Dermis microvascular lymphatic vessel endothelial cell (primary cell): ENCODE data around the gene CDC42EP1. TPM values are rescaled to one million over a fixed set of nuclear protein-coding genes. Genes with fewer than 3 reads are reported as not detected.
A peak's percentile ranks its signal among the peaks of the same experiment; 100 is the strongest.

Experiments
- DNase-seq, 2 donors: peaks; one replicate each; pipeline versions ENCODE4 v3.0.0 to v3.0.0-alpha.2; 2010; ENCODE audit warnings: low read depth in 2 of 2
- total RNA-seq: library from RNA; depleted of rRNA; stranded (reverse); fragments of >200 nt; gene quantifications from 2 replicates; pipeline ENCODE4 v1.2.1, GENCODE V29; 2014

Gene CDC42EP1
- total RNA-seq, 1 donor from 2014 or later = 6.8 TPM

DNA sequence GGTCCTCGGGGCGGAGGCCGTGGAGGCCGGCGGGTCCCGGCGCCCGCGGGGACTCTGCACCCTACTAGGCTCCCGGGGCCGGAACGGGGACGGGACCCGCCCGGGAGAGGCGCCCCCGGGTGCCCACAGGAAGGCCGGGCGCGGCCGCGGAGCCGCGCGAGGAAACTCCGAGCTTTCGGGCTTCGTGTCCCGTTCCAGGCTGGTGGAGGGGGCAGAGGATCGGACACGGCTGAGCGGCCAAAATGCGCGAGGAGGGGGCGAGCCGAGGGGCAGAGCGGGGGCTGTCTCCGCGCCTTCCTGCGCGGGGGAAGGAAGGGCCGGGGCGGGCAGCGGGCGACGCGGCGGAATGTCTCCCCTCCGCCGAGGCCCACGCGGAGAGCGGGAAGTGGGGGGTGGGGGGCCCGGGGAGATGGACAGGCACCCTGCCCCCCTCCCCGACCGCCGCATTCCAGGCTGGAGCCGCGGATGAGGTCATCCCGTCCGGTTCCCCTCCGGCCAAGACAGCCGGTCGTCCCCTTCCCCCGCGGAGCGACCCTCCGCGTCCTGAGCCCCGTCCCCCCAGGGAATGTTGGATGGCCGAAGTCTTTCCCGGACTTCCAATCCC lies 430 bp downstream of the CDC42EP1 start:
- peak in 1 of 2 donors; percentile 69 for DNase-seq

DNA sequence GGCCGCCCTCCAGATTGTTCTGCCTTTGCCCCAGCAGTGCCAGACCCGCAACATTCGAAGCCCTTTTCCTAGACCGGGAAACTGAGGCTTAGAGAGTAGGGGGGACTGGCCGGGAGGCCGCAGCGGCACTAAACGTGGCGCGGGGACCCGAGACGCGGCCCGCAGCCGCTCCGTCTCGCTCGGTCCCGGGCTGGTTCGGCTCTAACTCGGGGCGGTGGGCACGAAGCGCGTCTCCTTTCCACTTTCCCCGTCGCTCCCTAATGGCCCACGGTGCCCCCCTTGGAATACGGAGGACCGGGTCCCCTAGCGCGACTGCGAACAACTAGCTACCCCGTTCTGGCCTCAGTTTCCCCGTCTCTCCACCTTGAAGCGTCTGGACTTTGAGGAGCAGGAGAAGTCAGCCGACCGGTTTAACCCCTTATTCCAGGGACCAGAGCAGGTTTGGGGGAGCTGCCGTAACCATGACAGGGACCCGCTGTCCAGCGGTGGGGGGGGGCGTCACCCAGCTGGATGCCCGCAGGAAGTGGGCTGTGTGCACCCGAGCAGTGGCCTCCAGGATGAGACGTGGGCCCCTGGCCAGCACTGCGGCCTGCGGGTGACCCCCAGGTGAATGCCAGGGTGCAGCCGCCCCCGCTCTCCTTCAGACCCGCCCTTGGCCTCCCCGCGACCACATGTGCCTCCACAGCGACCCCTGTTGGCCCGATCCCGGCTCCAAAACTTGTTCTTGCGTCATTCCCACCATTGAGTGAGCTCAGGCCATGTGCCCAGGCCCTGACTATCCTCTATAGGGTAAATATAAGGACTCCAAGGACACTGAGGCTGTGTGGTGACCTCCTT lies 1.1 kb downstream of the CDC42EP1 start:
- DNase-seq = peak; percentile 70 to 90

DNA sequence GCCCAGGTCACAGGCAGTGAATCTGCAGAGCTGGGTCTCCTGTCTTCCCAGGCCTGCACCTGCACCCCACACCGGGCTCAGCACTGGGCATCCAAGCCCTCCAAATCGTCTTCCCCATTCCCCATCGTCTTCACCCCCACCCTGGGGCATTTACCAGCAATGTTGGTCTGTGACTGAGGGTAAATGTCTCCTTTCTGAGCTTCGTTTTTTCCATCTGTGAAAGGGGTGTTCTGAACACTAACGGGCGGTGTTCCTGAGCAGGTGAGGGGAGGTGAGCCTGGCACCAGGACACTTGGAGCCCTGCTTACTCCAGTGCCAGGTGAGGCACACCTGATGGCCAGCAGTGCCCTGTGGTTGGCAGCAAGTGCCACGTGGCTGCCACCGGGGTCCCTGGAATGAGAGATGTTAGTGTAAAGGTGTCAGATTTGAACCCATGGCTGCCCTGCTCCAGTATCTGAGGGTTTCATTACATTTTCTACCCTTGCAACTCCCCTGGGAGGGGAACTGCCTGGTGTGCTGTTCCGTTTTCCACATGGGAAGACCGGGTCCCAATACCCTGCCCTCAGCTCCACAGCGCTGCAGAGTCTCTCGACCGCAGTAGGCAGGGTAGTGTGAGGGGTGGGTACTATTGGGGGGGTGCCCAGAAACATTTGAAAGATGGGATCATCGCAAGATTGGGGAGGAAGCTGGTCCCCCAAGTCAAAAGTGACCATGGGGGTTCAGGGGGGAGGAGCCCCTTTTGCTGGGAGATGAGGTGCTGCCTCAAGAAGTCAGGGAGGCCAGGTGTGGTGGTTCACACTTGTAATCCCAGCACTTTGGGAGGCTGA lies 2.0 kb downstream of the CDC42EP1 start:
- DNase-seq = no peak

DNA sequence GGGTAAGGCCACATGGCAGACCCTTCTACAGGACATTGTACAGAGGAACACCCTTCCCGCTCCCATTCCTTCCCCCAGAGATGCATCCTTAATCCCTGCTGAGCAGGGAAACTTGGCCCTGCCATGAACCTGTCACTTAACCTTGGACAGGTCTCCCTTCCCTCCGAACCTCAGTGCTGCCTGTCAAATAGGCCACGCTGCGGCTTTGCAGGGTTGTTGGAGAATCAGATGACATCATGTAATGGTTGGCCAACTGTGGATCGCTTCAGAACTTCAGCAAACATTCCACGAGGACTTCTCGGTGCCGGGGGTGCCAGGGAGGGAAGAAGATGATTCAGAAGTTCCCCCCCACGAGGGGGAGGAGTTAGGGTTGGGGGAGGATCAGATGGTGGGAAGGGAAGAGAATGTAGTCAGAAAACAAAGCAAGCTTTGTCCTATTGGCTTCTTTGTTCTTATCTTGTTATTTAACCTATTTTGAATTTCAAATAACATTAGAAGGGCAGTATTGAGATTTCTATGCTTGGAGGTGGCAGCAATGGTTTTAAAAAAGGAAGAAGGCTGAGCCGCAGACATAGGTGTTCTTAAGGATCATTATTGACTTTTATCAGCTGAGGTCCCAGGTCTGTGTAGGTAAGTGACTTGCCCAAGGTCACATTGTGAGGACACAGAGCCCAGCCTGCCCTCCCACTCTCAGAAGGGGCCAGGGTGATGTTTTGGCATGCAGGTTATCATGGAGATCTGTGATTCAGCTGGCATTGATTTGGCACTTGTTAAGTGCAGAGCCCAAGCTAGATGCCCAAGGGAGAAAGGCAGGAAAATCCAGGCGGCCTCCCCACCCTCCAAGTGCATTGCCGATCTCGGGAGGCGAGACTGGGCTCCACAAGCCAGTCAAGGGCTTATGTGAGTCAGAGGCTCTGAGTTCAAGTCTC lies 3.1 kb downstream of the CDC42EP1 start:
- DNase-seq = peak; percentile 48 to 90

DNA sequence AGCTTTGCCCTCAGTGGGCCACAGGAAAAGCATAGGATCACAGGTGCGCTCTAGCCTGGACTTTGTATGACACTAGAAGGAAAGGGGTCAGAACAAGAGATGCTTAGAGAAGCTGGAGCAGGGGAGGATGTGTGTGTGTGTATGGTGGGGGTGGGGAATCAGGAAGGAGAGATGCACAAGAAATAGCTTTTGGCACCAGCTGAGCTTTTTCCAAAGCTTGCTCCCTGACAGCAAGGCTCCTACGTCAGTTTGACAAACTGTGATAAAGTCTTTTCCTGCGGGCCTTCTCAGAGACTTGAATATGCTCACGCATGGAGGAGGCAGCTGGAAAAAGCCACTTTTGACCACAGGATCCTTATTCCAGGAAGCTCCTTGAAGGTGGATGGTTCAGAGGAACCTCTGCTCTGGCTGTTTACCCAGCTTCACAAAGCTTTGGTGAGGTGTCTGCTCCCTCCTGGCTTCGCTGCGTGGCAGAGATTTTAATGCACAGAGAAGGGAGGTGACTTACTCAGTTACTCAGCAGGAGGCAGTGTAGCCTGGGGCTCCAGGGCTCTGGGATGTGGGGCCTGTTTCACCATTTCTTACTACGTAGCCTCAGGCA lies 3.9 kb downstream of the CDC42EP1 start:
- DNase-seq = no peak

DNA sequence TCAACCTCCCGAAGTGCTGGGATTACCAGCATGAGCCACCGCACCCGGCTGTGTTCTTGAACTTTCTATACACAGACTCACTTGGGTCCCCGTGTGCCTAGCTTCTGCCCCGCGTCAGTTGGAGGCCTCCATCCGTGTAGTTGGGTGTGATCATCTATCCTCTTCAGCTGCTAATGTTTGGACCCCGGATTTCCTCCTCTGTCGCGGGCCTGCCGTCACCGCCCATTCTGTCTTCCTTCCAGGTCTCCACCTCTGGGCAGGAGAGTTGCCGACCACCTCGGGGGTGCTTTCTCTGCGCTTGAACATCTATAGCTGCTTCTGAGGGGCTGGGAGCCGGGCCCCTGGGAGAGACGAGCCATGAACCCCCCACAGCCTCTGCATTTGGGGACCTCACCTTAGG lies 5.5 kb downstream of the CDC42EP1 start:
- no peak for DNase-seq

DNA sequence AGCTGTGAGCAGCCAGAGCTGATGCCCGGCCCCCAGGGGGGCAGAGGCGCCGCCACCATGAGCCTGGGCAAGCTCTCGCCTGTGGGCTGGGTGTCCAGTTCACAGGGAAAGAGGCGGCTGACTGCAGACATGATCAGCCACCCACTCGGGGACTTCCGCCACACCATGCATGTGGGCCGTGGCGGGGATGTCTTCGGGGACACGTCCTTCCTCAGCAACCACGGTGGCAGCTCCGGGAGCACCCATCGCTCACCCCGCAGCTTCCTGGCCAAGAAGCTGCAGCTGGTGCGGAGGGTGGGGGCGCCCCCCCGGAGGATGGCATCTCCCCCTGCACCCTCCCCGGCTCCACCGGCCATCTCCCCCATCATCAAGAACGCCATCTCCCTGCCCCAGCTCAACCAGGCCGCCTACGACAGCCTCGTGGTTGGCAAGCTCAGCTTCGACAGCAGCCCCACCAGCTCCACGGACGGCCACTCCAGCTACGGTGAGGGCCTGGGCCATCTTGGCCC lies 6.1 kb downstream of the CDC42EP1 start:
- no peak for DNase-seq

DNA sequence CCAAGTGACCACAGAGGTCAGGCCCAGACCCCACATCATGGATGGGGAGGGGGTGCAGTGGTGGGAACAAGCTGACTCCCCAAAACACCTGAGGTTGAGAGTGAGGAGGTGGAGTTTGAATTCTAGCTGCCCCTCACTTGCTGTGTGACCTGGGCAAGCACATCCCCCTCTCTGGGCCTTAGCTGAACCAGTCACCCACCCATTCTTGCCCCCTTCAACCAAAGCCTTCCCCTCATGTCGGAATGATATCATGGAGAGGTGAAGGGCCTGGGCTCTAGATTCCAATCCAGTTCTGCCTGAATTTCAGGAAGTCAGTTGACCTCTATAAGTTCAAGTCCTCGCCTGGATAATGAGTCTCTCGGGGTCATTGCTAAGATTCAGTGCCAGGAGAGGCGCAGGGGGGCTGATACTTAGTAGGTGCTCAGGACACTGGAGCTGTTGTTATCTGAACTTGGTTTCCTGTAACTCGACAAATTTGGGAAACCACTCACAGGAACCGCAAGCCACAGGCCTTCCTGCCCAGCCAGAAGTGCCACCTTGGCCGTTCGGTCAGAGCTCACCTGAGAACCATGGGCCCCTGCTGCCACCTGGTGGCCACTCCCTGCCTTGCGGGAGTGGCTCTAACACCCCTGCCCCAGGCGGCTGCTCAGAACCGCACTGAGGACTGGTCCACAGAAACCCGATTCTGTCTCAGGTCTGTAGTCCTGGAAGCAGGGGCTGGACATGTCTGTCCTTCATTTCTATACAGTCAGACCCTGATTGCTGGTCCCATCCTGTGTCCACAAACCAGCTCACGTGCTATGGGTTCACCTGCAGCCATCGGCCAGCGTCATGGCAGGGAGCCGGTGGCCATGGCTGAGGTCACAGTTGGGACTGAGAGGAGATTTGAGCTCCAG lies 6.9 kb downstream of the CDC42EP1 start:
- peak; percentile 43 to 71 for DNase-seq

DNA sequence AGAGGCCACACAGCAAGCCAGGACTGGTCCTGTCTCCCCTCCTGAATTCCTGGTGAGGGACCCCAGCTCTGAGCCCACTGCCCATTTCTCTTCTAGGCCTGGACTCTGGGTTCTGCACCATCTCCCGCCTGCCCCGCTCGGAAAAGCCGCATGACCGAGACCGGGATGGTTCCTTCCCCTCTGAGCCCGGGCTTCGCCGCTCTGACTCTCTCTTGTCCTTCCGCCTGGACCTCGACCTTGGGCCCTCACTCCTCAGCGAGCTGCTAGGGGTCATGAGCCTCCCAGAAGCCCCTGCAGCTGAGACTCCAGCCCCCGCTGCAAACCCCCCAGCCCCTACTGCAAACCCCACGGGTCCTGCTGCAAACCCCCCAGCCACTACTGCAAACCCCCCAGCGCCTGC lies 7.7 kb downstream of the CDC42EP1 start:
- no peak for DNase-seq

DNA sequence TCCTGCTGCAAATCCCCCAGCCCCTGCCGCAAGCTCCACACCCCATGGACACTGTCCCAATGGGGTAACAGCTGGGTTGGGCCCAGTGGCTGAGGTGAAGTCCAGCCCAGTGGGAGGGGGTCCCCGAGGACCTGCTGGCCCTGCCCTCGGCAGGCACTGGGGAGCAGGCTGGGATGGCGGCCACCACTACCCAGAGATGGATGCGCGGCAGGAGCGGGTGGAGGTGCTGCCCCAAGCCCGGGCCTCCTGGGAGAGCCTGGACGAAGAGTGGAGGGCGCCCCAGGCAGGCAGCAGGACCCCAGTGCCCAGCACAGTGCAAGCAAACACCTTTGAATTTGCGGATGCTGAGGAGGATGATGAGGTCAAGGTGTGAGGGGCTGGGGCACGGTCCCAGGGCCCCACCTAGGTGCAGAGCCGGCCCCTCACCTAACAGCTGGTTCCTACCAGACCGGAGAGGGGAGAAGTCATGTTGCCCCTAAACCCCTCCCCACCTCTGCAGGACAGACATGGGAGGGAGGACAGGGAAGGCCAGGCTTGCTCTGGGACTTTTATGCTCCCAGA lies 8.2 kb downstream of the CDC42EP1 start:
- DNase-seq = no peak

DNA sequence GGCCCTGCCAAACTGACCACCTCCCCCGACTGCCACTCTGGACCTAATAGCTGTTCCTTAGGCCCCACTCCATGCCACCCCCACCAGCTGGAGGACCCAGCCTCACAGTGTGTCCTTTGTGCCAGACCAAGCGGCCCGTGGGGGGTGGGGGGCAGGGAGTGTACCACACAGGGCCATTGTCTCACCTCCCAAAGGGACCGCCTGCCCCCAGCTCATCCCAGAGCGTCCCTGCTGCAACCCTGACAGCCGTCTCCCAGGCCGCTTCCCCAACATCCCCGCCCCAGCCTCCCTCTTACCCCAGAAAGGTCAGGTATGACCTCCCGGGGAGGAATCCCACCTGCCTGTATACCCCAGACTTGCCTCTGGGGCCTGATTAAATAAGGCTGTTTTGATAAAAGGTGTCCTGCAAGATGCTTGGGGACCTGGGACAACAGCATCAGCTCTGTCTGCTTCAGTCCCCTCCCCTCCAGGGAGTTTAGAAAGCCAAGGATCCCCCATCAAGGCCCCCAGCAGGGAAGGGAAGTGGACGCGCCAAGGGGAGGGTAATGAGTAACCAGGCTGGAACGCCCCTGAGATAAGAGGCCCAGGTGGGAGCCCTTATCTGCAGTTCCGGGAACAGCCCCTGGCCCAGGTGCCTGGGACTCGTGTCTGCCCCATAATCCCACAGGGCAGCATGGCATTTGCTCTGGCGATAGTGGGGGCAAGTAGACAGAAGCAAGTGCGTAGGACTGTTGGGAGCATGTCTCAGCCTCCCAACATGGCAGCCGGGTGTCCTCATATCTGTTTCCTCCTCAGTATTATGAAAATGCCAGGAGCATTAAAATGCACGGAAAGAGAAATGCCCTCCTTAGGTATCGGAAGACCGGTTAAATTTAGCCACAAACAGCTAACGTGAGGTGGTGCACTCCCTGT lies 9.0 kb downstream of the CDC42EP1 start:
- no peak for DNase-seq

DNA sequence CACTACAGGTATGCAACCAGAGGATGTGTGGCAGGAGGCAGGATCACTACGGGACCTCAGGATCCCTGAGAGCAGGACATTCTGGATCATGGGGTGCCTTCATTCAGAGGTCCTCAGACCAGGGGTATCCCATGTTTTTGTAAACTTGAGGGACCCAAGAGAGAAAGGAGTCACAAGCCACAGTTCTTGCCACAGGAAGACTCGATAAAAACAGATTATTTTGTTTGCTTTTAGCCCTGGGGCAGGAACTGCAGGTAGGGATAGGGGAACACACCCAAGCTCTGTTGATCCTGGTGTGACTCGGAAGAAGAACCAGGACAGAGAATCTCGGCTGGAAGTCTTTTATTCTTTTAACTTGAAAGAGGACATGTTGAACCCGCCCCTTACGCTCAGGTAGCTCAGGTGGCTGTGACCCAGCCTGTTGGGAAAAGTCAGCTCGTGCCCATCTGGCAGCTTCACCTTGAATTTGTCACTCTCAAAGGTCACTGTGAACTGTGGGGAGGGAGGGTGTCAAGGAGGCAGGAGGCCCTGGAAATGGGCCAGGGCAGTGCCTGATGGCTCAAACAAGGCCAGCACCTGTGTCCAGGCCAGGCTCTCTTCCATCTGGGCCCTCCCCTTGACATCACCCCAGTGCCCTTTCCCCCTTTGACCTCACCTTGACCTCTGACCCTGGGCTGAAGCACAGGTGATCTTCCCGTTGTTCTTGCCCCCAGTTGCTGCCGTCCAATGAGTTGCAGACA lies 9.8 kb downstream of the CDC42EP1 start:
- no peak for DNase-seq

DNA sequence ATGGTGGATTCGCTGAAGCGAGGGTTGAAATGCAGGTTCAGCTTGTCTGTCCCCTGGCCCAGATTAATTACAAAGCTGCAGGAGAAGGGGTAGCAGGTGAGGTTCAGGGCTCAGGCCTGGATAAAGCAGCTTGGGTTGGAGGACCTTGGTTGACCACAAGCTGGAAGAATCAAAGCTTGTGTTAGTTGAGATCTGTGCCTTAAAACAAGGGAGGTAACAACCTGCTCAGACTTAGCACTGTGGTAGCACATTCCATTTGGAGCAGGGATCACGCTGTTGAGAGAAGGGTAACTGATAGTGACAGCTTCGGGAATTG lies 10.3 kb downstream of the CDC42EP1 start:
- DNase-seq = no peak

DNA sequence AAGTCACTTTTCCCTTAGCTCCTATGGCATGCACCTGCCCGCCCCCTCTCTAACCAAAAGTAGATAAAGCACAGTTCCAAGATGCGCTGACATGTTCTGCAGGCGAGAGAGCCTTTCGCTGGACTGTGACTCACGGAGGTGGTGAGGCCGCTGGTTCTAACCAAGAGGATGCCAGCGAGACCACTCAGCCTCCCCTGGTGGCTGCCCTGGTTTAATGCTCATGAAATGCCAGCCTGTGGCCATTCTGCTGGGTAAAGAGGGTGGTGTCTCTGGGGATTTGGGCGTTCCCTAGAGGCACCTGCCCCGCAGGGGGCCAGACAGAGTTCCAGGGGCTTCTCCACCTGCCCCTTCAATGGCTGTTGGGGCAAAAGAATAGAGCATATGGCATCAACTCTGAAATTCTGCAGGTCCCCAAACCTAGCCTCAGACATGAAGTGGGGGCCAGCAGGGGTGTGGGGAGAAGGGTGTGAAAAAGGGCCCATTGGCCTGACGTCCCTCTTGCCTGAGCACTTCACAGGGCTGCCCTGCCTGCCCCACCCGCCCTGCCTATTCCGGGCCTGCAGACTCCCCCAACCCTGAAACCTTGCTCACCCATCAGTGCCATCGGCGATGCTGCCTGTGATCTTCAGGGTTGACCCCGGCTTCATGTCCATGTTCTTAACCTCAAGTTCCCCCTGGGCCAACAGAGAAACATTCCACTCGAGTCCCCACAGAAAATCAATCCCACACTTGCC lies 11.1 kb downstream of the CDC42EP1 start:
- no peak for DNase-seq

DNA sequence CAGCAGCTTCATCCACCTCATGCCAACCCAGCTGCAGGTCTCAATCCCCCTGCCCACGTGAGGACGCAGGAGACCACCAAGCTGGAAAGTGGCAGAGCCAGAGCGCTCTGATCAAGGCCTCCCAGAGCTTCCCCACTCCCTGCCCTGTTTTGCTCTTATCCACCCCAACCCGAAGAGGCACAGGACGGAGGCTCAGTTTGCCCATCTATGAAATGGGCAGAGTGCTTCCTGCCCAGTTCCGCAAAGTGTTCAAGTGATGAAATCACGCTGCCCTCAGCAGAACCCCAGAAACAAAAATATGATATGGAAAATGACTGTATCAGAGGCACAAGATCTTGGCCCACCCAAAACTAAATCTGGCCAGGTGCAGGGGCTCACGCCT lies 11.7 kb downstream of the CDC42EP1 start:
- no peak for DNase-seq

DNA sequence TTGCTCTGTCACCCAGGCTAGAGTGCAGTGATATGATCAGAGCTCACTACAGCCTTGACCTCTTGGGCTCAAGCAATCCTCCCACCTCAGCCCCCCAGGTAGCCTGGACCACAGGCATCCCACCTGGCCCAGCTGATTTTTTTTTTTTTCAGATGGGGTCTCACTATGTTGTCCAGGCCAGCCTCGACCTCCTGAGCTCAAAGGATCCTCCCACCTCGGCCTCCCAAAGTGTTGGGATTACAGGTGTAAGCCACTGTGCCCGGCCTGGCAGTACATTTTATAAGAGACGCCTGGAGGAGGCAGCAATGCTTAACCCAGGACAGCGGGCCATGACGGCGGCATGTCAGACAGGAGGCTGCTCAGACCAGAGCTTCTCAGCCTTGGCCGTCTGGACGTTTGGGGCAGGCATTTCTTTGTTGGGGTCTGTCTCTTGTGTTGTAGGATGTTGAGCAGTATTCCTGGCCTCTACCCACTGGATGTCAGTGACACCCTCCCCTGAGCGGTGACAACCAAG lies 15.3 kb downstream of the CDC42EP1 start:
- DNase-seq = no peak

DNA sequence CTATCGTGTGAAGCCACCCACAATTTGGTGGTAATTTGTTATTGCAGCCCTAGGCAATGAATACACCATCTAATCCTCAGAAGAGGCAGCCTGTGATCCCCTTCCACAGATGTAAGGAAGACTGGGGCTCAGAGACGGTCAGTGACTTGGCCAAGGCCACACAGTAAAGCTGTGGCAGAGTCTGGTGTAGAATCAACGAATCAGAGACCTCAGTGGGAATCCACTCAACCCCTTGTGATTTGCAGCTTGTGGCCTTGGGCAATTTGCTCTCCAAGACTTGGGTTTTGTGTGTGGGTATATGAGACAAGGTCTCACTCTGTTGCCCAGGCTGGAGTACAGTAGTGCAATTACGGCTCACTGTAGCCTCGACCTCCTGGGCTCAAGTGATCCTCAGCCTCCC lies 17.7 kb downstream of the CDC42EP1 start:
- no peak for DNase-seq
